ENCODE results near the gene DST.

DST gene

GRCh38 chr6:56481957-56482356 is 160.7 kb downstream of the DST start:
- no peaks in the 10 kb centered on the region for H3K79me2 ChIP-seq (ENCODE audit: insufficient read depth, low read length)
- no peak overlapping the region for H3K4me3 ChIP-seq (ENCODE audit: low read length, poor library complexity, severe bottlenecking)
- no peaks in the 10 kb centered on the region for H3F3A ChIP-seq (ENCODE audit: low read depth)
- no peaks in the 10 kb centered on the region for H3K9me3 ChIP-seq (ENCODE audit: insufficient read depth, low read depth, low read length)
- no peak for TF ChIP-seq CTCF (conservative IDR thresholded peaks at IDR 0.05; ENCODE audit: low read length)
- H3K4me1 ChIP-seq (ENCODE audit: insufficient read depth, low read length, poor library complexity, severe bottlenecking): no peaks in the 10 kb centered on the region
- H3K36me3 ChIP-seq (ENCODE audit: insufficient read depth, low read length): peaks cover 49% of the 10 kb centered on the region
- H2AFZ ChIP-seq (ENCODE audit: low read length): no peak overlapping the region
- no peak overlapping the region for H3K4me2 ChIP-seq (ENCODE audit: low read depth, low read length, poor library complexity, severe bottlenecking)
- no peaks in the 10 kb centered on the region for H3K9me2 ChIP-seq (replicated peaks; ENCODE audit: low read depth, low read length)
- no peak overlapping the region for H3K9ac ChIP-seq (ENCODE audit: low read depth, low read length, poor library complexity, severe bottlenecking)
- no peaks in the 10 kb centered on the region for H3K27me3 ChIP-seq (ENCODE audit: insufficient read depth, low read length, poor library complexity, severe bottlenecking)
- no peaks in the 10 kb centered on the region for H4K20me1 ChIP-seq (ENCODE audit: insufficient read depth, low read length, poor library complexity, severe bottlenecking)

- Histone ChIP-seq H3K36me3 (ENCODE audit: insufficient read depth, low read length) (peaks cover 51% of the 10 kb centered on the region), H3K9ac (ENCODE audit: low read depth, low read length, poor library complexity, severe bottlenecking) (no peak overlapping the region), H3K79me2 (ENCODE audit: insufficient read depth, low read length) (no peaks in the 10 kb centered on the region), H4K20me1 (ENCODE audit: insufficient read depth, low read length, poor library complexity, severe bottlenecking) (no peaks in the 10 kb centered on the region), H3K27me3 (ENCODE audit: insufficient read depth, low read length, poor library complexity, severe bottlenecking) (no peaks in the 10 kb centered on the region), H3K4me1 (ENCODE audit: insufficient read depth, low read length, poor library complexity, severe bottlenecking) (no peaks in the 10 kb centered on the region), H3F3A (ENCODE audit: low read depth) (no peaks in the 10 kb centered on the region), H2AFZ (ENCODE audit: low read length) (no peak overlapping the region), H3K9me3 (ENCODE audit: insufficient read depth, low read depth, low read length) (no peaks in the 10 kb centered on the region), H3K4me3 (ENCODE audit: low read length, poor library complexity, severe bottlenecking) (no peak overlapping the region), H3K9me2 (replicated peaks; ENCODE audit: low read depth, low read length) (no peaks in the 10 kb centered on the region), H3K4me2 (ENCODE audit: low read depth, low read length, poor library complexity, severe bottlenecking) (no peak overlapping the region)
- TF ChIP-seq EZH2phosphoT487 (IDR thresholded peaks at IDR 0.05; ENCODE audit: borderline replicate concordance) (no peak), CTCF (conservative IDR thresholded peaks at IDR 0.05; ENCODE audit: low read length) (no peak)
These were observed 161.9 kb downstream of the DST start for GRCh38 chr6:56480654-56481337.

GRCh38 chr6:56480246-56480645 is 162.4 kb downstream of the DST start:
- no peaks in the 10 kb centered on the region for H3K4me1 ChIP-seq (ENCODE audit: insufficient read depth, low read length, poor library complexity, severe bottlenecking)
- TF ChIP-seq EZH2phosphoT487 (IDR thresholded peaks at IDR 0.05; ENCODE audit: borderline replicate concordance): no peak
- H3K9ac ChIP-seq (ENCODE audit: low read depth, low read length, poor library complexity, severe bottlenecking): no peak overlapping the region
- H3K27me3 ChIP-seq (ENCODE audit: insufficient read depth, low read length, poor library complexity, severe bottlenecking): no peaks in the 10 kb centered on the region
- no peaks in the 10 kb centered on the region for H3K9me2 ChIP-seq (replicated peaks; ENCODE audit: low read depth, low read length)
- H4K20me1 ChIP-seq (ENCODE audit: insufficient read depth, low read length, poor library complexity, severe bottlenecking): no peaks in the 10 kb centered on the region
- H3K9me3 ChIP-seq (ENCODE audit: insufficient read depth, low read depth, low read length): no peaks in the 10 kb centered on the region
- H3K79me2 ChIP-seq (ENCODE audit: insufficient read depth, low read length): no peaks in the 10 kb centered on the region
- H3F3A ChIP-seq (ENCODE audit: low read depth): no peaks in the 10 kb centered on the region
- peaks cover 56% of the 10 kb centered on the region for H3K36me3 ChIP-seq (ENCODE audit: insufficient read depth, low read length)
- H2AFZ ChIP-seq (ENCODE audit: low read length): no peak overlapping the region
- H3K4me2 ChIP-seq (ENCODE audit: low read depth, low read length, poor library complexity, severe bottlenecking): no peak overlapping the region
- no peak overlapping the region for H3K4me3 ChIP-seq (ENCODE audit: low read length, poor library complexity, severe bottlenecking)

GRCh38 chr6:56479381-56479780 is 163.3 kb downstream of the DST start:
- no peaks in the 10 kb centered on the region for H3F3A ChIP-seq (ENCODE audit: low read depth)
- no peaks in the 10 kb centered on the region for H3K79me2 ChIP-seq (ENCODE audit: insufficient read depth, low read length)
- no peak overlapping the region for H2AFZ ChIP-seq (ENCODE audit: low read length)
- no peaks in the 10 kb centered on the region for H3K9me2 ChIP-seq (replicated peaks; ENCODE audit: low read depth, low read length)
- H3K9ac ChIP-seq (ENCODE audit: low read depth, low read length, poor library complexity, severe bottlenecking): no peak overlapping the region
- TF ChIP-seq EZH2phosphoT487 (IDR thresholded peaks at IDR 0.05; ENCODE audit: borderline replicate concordance) (no peak), CTCF (conservative IDR thresholded peaks at IDR 0.05; ENCODE audit: low read length) (no peak)
- no peaks in the 10 kb centered on the region for H4K20me1 ChIP-seq (ENCODE audit: insufficient read depth, low read length, poor library complexity, severe bottlenecking)
- no peaks in the 10 kb centered on the region for H3K27me3 ChIP-seq (ENCODE audit: insufficient read depth, low read length, poor library complexity, severe bottlenecking)
- no peak overlapping the region for H3K4me3 ChIP-seq (ENCODE audit: low read length, poor library complexity, severe bottlenecking)
- no peaks in the 10 kb centered on the region for H3K9me3 ChIP-seq (ENCODE audit: insufficient read depth, low read depth, low read length)
- H3K36me3 ChIP-seq (ENCODE audit: insufficient read depth, low read length): peaks cover 52% of the 10 kb centered on the region
- H3K4me1 ChIP-seq (ENCODE audit: insufficient read depth, low read length, poor library complexity, severe bottlenecking): no peaks in the 10 kb centered on the region
- no peak overlapping the region for H3K4me2 ChIP-seq (ENCODE audit: low read depth, low read length, poor library complexity, severe bottlenecking)

Data from Loucy (cell line).